Panc1 (cell line): ENCODE measurements around the gene PPIP5K2. TPM values are rescaled to one million over a fixed set of nuclear protein-coding genes. Genes with fewer than 3 reads are reported as not detected.
A peak's percentile ranks its signal among the peaks of the same experiment; 100 is the strongest.
"Not testable (repeated sequence)": the region's sequence is repeated elsewhere in the genome, so short reads cannot be mapped to it uniquely, and the experiment has no call there.

Experiments
- ATAC-seq: fragments of 200-7000 bp; cut with Tn5 transposase; 2 replicates; pipeline ENCODE4 v1.9.1; 2020; ENCODE audit warnings: mild to moderate bottlenecking, moderate library complexity
- BruUV-seq: library from RNA; stranded (reverse); fragments of 400-500 nt; replicated peaks from 2 replicates; lab custom pipeline; 2021; lab: Mats Ljungman, UMichigan
- CTCF ChIA-PET: fragments of 300-600 bp; sonication (Branson Sonifier 250); formaldehyde crosslinking; loops from one replicate; lab custom pipeline; 2022; ENCODE audit warnings: antibody characterized with exemption; lab: Charles Lee
- POLR2A ChIA-PET: fragments of 300-600 bp; sonication (Branson Sonifier 250); formaldehyde crosslinking; loops from one replicate; lab custom pipeline; 2022; ENCODE audit warnings: antibody characterized with exemption; lab: Charles Lee
- DNase-seq: peaks from one replicate; pipeline ENCODE4 v3.0.0-alpha.2; 2010; ENCODE audit warnings: low read depth, low spot score
- H3K27ac ChIP-seq: 2 replicates; pipeline ENCODE4 v1.5.1; 2011; ENCODE audit warnings: mild to moderate bottlenecking, low read length, inconsistent platforms
- H3K27me3 ChIP-seq: fragments of 200-500 bp; sonication (Bioruptor generic); 2 replicates; pipeline ENCODE4 v1.6.0; 2014; ENCODE audit warnings: low read length, inconsistent platforms; ENCODE audit not compliant: control insufficient read depth, insufficient read depth
- H3K36me3 ChIP-seq: fragments of 200-500 bp; sonication (Bioruptor generic); 2 replicates; pipeline ENCODE4 v1.5.1; 2014; ENCODE audit warnings: inconsistent platforms, mild to moderate bottlenecking, low read length, moderate library complexity; ENCODE audit not compliant: control insufficient read depth, insufficient read depth
- H3K4me1 ChIP-seq: 2 replicates; pipeline ENCODE4 v1.5.1; 2011; ENCODE audit warnings: inconsistent platforms, mild to moderate bottlenecking, low read length, moderate library complexity; ENCODE audit not compliant: control insufficient read depth, insufficient read depth
- H3K4me3 ChIP-seq, 2 experiments: 2 replicates each; pipeline ENCODE4 v1.5.1; 2011 to 2012; ENCODE audit warnings: low read depth in 2 of 2, low read length in 2 of 2, mild to moderate bottlenecking in 2 of 2, inconsistent platforms in 1 of 2, moderate library complexity in 1 of 2
- H3K9me3 ChIP-seq: fragments of 200-500 bp; sonication (Bioruptor generic); 2 replicates; pipeline ENCODE4 v1.5.1; 2014; ENCODE audit warnings: low read depth, mild to moderate bottlenecking, inconsistent platforms, low read length, moderate library complexity; ENCODE audit not compliant: control insufficient read depth, insufficient read depth
- POLR2AphosphoS5 ChIP-seq: IDR thresholded peaks from 2 replicates; pipeline ENCODE4 v1.6.1; 2012; ENCODE audit warnings: mild to moderate bottlenecking, low read depth, low read length, moderate library complexity
- SIN3A ChIP-seq: IDR thresholded peaks from 2 replicates; pipeline ENCODE4 v1.6.1; 2012; ENCODE audit warnings: low read depth, mild to moderate bottlenecking, low read length, moderate library complexity, borderline replicate concordance; ENCODE audit not compliant: insufficient read depth
- TCF7L2 ChIP-seq: IDR thresholded peaks from 2 replicates; pipeline ENCODE4 v1.6.1; 2011; ENCODE audit warnings: mild to moderate bottlenecking, low read depth, low read length, inconsistent platforms
- in situ Hi-C: cut with HindIII; loops from 2 replicates; pipeline ENCODE4 v1.10.0; 2016; ENCODE audit warnings: low sequenced_read_pairs, low pct_unique_long_range_greater_than_20kb
- intact Hi-C: fragments of 100-400 bp; cut with micrococcal nuclease; formaldehyde crosslinking; loops from one replicate; pipeline ENCODE4 v1.10.0; 2022; ENCODE audit not compliant: unreplicated experiment
- total RNA-seq: library from RNA; stranded (reverse); gene quantifications from one replicate; pipeline ENCODE4 v1.2.1, GENCODE V29; 2021; ENCODE audit not compliant: unreplicated experiment
- TF ChIP-seq, protein P1 (sequence below): fragments of 450-650 bp; IDR thresholded peaks from 2 replicates; pipeline ENCODE4 v1.5.1; 2017; ENCODE audit warnings: mild to moderate bottlenecking
- TF ChIP-seq, protein P2 (sequence below), 2 experiments: IDR thresholded peaks; 2 replicates each; pipeline ENCODE4 v1.6.1; 2011 to 2012; ENCODE audit warnings: low read depth in 2 of 2, control low read depth in 1 of 2, low read length in 1 of 2, mild to moderate bottlenecking in 1 of 2, moderate library complexity in 1 of 2; ENCODE audit not compliant: insufficient read depth in 1 of 2

Gene PPIP5K2
- total RNA-seq, 1 experiment from 2014 or later: 56.8 TPM

DNA sequence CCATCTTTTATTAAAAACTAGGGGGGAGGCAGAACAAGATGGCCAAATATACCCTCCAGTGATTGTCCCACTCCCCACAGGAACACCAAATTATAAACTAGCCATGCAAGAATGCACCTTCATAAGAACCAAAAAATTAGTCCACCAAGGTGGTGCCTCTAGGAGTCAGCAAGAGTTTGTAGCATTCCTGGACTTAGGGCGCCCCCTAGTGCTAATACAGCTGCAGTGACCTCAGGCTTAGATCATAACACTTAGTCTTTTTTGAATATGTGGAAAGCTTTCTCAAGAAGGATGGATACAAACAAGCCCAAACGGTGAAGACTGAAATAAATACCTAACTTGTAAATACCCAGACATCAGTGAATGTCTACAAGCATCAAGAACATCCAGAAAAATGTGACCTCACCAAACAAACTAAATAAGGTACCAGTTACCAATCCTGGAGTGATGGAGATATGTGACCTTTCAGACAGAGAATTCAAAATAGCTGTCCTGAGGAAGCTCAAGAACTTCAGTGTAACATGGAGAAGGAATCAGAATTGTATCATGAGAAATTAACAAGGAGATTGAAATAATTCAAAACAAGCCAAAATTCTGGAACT lies 19.3 kb downstream of the PPIP5K2 start:
- TF ChIP-seq, protein P1, sequence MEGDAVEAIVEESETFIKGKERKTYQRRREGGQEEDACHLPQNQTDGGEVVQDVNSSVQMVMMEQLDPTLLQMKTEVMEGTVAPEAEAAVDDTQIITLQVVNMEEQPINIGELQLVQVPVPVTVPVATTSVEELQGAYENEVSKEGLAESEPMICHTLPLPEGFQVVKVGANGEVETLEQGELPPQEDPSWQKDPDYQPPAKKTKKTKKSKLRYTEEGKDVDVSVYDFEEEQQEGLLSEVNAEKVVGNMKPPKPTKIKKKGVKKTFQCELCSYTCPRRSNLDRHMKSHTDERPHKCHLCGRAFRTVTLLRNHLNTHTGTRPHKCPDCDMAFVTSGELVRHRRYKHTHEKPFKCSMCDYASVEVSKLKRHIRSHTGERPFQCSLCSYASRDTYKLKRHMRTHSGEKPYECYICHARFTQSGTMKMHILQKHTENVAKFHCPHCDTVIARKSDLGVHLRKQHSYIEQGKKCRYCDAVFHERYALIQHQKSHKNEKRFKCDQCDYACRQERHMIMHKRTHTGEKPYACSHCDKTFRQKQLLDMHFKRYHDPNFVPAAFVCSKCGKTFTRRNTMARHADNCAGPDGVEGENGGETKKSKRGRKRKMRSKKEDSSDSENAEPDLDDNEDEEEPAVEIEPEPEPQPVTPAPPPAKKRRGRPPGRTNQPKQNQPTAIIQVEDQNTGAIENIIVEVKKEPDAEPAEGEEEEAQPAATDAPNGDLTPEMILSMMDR: peak; percentile 89
- TF ChIP-seq SIN3A: no peak
- no peak for TF ChIP-seq TCF7L2
- in situ Hi-C loops: no loop called here
- DNase-seq (peak; percentile 39), ATAC-seq (peak; percentile 98)
- intact Hi-C loops: loop anchor here (2.0 to 10.0 kb wide), 4 partner anchors 99 to 555 kb away; no protein-coding TSS in a partner anchor
- Histone ChIP-seq H3K4me1 (no peaks in the 10 kb centered on the region), H3K27ac (no peak overlapping the region), H3K9me3 (no peaks in the 10 kb centered on the region), H3K36me3 (peaks cover 5% of the 10 kb centered on the region), H3K4me3 (no peak overlapping the region), H3K27me3 (no peaks in the 10 kb centered on the region)
- ChIA-PET POLR2A (no interaction called here), CTCF (no interaction called here)
- no TSS peak for BruUV-seq

DNA sequence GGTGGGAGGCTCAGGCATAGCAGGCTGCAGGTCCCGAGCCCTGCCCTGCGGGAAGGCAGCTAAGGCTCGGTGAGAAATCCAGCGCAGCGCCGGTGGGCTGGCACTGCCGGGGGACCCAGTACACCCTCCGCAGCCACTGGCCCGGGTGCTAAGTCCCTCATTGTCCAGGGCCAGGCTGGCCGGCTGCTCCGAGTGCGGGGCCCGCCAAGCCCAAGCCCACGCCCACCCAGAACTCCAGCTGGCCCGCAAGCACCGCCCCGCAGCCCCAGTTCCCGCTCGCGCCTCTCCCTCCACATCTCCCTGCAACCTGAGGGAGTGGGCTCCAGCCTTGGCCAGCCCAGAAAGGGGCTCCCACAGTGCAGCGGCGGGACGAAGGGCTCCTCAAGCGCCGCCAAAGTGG lies 22.0 kb downstream of the PPIP5K2 start:
- BruUV-seq, CTCF ChIA-PET, H3K27me3 ChIP-seq, H3K9me3 ChIP-seq, DNase-seq, intact Hi-C loops, POLR2A ChIA-PET, in situ Hi-C loops, H3K36me3 ChIP-seq, H3K4me1 ChIP-seq, ATAC-seq, H3K27ac ChIP-seq, H3K4me3 ChIP-seq: not testable (repeated sequence)

DNA sequence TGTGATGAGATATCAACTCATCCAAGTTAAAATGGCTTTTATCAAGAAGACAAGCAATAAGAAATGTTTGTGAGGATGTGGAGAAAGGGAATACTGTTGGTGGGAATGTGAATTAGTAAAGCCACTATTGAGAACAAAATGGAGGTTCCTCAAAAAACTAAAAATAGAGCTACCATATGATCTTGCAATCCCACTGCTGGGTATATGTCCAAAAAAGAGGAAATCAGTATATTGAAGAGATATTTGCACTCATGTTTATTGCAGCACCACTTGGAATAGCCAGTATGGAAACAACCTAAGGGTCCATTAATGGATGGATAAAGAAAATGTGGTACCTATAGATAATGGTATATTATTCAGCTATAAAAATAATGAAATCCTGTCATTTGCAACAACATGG lies 25.1 kb downstream of the PPIP5K2 start:
- Histone ChIP-seq H3K4me1 (no peaks in the 10 kb centered on the region), H3K36me3 (no peaks in the 10 kb centered on the region; the same call in 1 of the 2 replicates), H3K27ac (no peak overlapping the region), H3K27me3 (no peaks in the 10 kb centered on the region), H3K4me3 (no peak overlapping the region), H3K9me3 (no peaks in the 10 kb centered on the region)
- TF ChIP-seq, protein P2, sequence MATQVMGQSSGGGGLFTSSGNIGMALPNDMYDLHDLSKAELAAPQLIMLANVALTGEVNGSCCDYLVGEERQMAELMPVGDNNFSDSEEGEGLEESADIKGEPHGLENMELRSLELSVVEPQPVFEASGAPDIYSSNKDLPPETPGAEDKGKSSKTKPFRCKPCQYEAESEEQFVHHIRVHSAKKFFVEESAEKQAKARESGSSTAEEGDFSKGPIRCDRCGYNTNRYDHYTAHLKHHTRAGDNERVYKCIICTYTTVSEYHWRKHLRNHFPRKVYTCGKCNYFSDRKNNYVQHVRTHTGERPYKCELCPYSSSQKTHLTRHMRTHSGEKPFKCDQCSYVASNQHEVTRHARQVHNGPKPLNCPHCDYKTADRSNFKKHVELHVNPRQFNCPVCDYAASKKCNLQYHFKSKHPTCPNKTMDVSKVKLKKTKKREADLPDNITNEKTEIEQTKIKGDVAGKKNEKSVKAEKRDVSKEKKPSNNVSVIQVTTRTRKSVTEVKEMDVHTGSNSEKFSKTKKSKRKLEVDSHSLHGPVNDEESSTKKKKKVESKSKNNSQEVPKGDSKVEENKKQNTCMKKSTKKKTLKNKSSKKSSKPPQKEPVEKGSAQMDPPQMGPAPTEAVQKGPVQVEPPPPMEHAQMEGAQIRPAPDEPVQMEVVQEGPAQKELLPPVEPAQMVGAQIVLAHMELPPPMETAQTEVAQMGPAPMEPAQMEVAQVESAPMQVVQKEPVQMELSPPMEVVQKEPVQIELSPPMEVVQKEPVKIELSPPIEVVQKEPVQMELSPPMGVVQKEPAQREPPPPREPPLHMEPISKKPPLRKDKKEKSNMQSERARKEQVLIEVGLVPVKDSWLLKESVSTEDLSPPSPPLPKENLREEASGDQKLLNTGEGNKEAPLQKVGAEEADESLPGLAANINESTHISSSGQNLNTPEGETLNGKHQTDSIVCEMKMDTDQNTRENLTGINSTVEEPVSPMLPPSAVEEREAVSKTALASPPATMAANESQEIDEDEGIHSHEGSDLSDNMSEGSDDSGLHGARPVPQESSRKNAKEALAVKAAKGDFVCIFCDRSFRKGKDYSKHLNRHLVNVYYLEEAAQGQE (IDR thresholded peaks at IDR 0.05; ENCODE audit: insufficient read depth in 1 of 2, low read depth in 2 of 2, low read length in 1 of 2): no peak
- TF ChIP-seq SIN3A (no peak), POLR2AphosphoS5 (no peak), TCF7L2 (no peak)
- TF ChIP-seq, protein P1: no peak
- in situ Hi-C loops (no loop called here), intact Hi-C loops (no loop called here)
- ChIA-PET POLR2A (no interaction called here), CTCF (no interaction called here)
- BruUV-seq: no TSS peak
- no peak for DNase-seq
- ATAC-seq: no peak
